T-cell (primary cell): ENCODE results near the gene DNAJC17. TPM values are rescaled to one million over a fixed set of nuclear protein-coding genes. Genes with fewer than 3 reads are reported as not detected.

Source experiments
- ATAC-seq, 4 experiments: fragments of 200-7000 bp in 3 of 4; fragments of 150-1000 bp in 1 of 4; cut with Tn5 transposase; replicated peaks in 1 of 4; 1 replicate in 3 of 4; 2 replicates in 1 of 4; pipeline ENCODE4 v1.10.0; 2021; ENCODE audit warnings: moderate library complexity in 3 of 4, mild to moderate bottlenecking in 2 of 4, moderate number of reproducible peaks in 1 of 4
- CTCF ChIA-PET, 2 donors: fragments of 300-600 bp; sonication (Branson Sonifier 250); formaldehyde crosslinking; loops; one replicate each; lab custom pipeline; 2022; ENCODE audit warnings: antibody characterized with exemption in 2 of 2; lab: Charles Lee
- POLR2A ChIA-PET, 2 donors: fragments of 300-600 bp; sonication (Branson Sonifier 250); formaldehyde crosslinking; loops; one replicate each; lab custom pipeline; 2022; ENCODE audit warnings: antibody characterized with exemption in 2 of 2; lab: Charles Lee
- DNase-seq, 35 experiments: peaks; one replicate each; pipeline versions ENCODE4 v3.0.0 to v3.0.0-alpha.2; 2013 to 2023
- H3K27ac ChIP-seq: one replicate; pipeline ENCODE4 v1.5.1; 2013; ENCODE audit warnings: low read length
- H3K27me3 ChIP-seq, 2 experiments: replicated peaks in 1 of 2; 1 replicate in 1 of 2; 2 replicates in 1 of 2; pipeline versions ENCODE4 v1.6.1 to v1.7.0; 2013; ENCODE audit warnings: low read length in 1 of 2, mixed read lengths in 1 of 2; ENCODE audit not compliant: control insufficient read depth in 2 of 2, insufficient read depth in 2 of 2; ENCODE audit errors: extremely low read depth in 1 of 2
- H3K36me3 ChIP-seq, 2 donors: 1 replicate in 1 of 2; 2 replicates in 1 of 2; pipeline versions ENCODE4 v1.6.1 to v1.7.0; 2013; ENCODE audit warnings: low read length in 1 of 2; ENCODE audit not compliant: control insufficient read depth in 2 of 2, insufficient read depth in 1 of 2; ENCODE audit errors: extremely low read depth in 1 of 2
- H3K4me1 ChIP-seq, 2 experiments: 1 replicate in 1 of 2; 2 replicates in 1 of 2; pipeline versions ENCODE4 v1.6.1 to v1.7.0; 2013; ENCODE audit warnings: low read length in 2 of 2, mixed read lengths in 1 of 2; ENCODE audit not compliant: insufficient read depth in 2 of 2, control insufficient read depth in 1 of 2; ENCODE audit errors: extremely low read depth in 1 of 2
- H3K4me3 ChIP-seq, 2 donors: 1 replicate in 1 of 2; 2 replicates in 1 of 2; pipeline versions ENCODE4 v1.5.1 to v1.7.0; 2013; ENCODE audit warnings: mild to moderate bottlenecking in 2 of 2, low read length in 1 of 2, moderate library complexity in 1 of 2; ENCODE audit not compliant: control insufficient read depth in 1 of 2; ENCODE audit errors: extremely low read depth in 1 of 2
- H3K9me3 ChIP-seq: 2 replicates; pipeline ENCODE4 v1.7.0; 2013
- H3K27ac Mint-ChIP-seq, 2 donors: one replicate each; pipeline ENCODE4 v1.8.0; 2020 to 2021; ENCODE audit warnings: mild to moderate bottlenecking in 2 of 2, mixed read lengths in 2 of 2
- H3K27me3 Mint-ChIP-seq, 2 donors: one replicate each; pipeline ENCODE4 v1.8.0; 2021 to 2022; ENCODE audit warnings: mixed read lengths in 2 of 2
- H3K36me3 Mint-ChIP-seq: one replicate; pipeline ENCODE4 v1.8.0; 2021; ENCODE audit warnings: mixed read lengths
- H3K4me1 Mint-ChIP-seq, 3 donors: one replicate each; pipeline ENCODE4 v1.8.0; 2020 to 2022; ENCODE audit warnings: mixed read lengths in 3 of 3, mild to moderate bottlenecking in 1 of 3
- H3K4me3 Mint-ChIP-seq, 3 donors: one replicate each; pipeline ENCODE4 v1.8.0; 2020 to 2022; ENCODE audit warnings: mild to moderate bottlenecking in 3 of 3, mixed read lengths in 3 of 3, moderate library complexity in 3 of 3
- H3K9me3 Mint-ChIP-seq, 3 donors: one replicate each; pipeline ENCODE4 v1.8.0; 2020 to 2022; ENCODE audit warnings: mixed read lengths in 3 of 3
- WGBS: methylation state at CpG from one replicate; pipeline ENCODE4 v1.1.5; 2013; ENCODE audit warnings: missing lambda C conversion rate; ENCODE audit not compliant: insufficient coverage; 5-methylcytosine and 5-hydroxymethylcytosine counted together
- total RNA-seq, 35 experiments: library from RNA in 6 of 35; stranded (reverse) in 6 of 35; fragments of 120-200 nt in 1 of 35; gene quantifications; one replicate each; pipeline versions ENCODE4 v1.2.1 to v1.2.4 and lab custom pipeline; 2013 to 2026

The DNAJC17 gene
- total RNA-seq, 5 donors from 2014 or later (not counting 1 experiment from before 2014, with no cell fraction given) = 33.1 to 47.5 (median 45.1) TPM

- no peak for DNase-seq
- Mint-ChIP-seq H3K4me1 (no peaks in the 10 kb centered on the region), H3K9me3 (no peaks in the 10 kb centered on the region), H3K27ac (no peak overlapping the region), H3K4me3 (no peak overlapping the region), H3K27me3 (no peaks in the 10 kb centered on the region), H3K36me3 (no peaks in the 10 kb centered on the region)
- ChIA-PET POLR2A (no interaction called here), CTCF (interaction anchor here in 1 of 2 donors (0.7 kb wide), 1 partner anchor 261 kb away, joined by 3 read pairs; no protein-coding TSS in a partner anchor)
- peaks cover 0 to 7% of the 10 kb centered on the region in 2 experiments for H3K27me3 ChIP-seq
- no peaks in the 10 kb centered on the region for H3K4me1 ChIP-seq
- no peak overlapping the region for H3K4me3 ChIP-seq
- no peaks in the 10 kb centered on the region for H3K9me3 ChIP-seq
- ATAC-seq = no peak
- H3K27ac ChIP-seq = no peak overlapping the region
- no peaks in the 10 kb centered on the region for H3K36me3 ChIP-seq
Measured at GRCh38 chr15:40832903-40833302, 25.6 kb upstream of the DNAJC17 start.

DNA sequence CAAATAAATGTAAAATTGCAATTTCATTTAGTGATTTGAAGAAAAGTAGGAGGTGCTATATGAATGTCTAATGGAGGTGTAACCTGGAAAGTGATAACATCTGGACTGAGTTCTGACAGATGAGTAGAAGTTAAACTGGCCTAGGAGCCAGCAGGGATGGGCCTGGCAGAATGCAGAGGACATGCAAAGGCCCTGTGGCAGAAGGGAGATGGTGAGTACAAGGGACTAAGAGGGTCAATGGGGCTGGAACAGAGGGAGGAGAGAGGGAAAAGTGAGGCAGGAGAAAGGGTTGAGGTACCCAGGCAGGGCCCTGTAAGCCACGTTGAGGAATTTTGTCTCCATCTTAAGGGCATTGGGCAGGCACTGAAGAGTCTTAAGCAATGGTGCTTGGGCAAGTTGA is 24.6 kb upstream of the DNAJC17 start:
- no peak overlapping the region for H3K4me3 ChIP-seq
- H3K27ac Mint-ChIP-seq = no peak overlapping the region
- H3K36me3 Mint-ChIP-seq = no peaks in the 10 kb centered on the region
- DNase-seq (no peak), ATAC-seq (no peak)
- H3K4me1 ChIP-seq = no peaks in the 10 kb centered on the region
- 60% methylated on average over 1 of the region's 1 CpG for WGBS
- no peaks in the 10 kb centered on the region for H3K27me3 Mint-ChIP-seq
- ChIA-PET CTCF (no interaction called here), POLR2A (no interaction called here)
- H3K9me3 Mint-ChIP-seq = no peaks in the 10 kb centered on the region
- H3K9me3 ChIP-seq = no peaks in the 10 kb centered on the region
- H3K27ac ChIP-seq = no peak overlapping the region
- H3K4me1 Mint-ChIP-seq = no peaks in the 10 kb centered on the region
- H3K27me3 ChIP-seq = peaks cover 0 to 7% of the 10 kb centered on the region in 2 experiments
- no peaks in the 10 kb centered on the region for H3K36me3 ChIP-seq
- H3K4me3 Mint-ChIP-seq = no peak overlapping the region

DNA sequence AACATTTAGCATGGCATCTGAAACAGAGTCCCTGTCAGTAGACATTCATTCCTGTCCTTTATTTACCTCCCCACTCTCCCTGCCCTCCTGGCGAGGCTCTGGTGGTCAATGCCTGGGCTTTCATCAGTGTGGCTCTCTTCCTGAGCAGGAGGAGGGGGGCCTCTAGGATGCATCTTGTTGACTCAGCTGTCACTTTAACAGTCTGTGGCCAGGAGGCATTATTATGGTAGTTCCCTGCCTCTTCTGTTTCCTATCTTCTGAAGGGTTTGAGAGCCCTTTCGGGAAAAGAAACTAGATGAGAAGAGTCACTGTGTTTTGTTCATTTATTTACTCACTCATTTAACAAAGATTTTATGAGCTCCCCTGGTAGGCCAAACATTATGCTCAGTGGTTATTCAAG is 23.6 kb upstream of the DNAJC17 start:
- Mint-ChIP-seq H3K9me3 (no peaks in the 10 kb centered on the region), H3K4me1 (no peaks in the 10 kb centered on the region), H3K4me3 (no peak overlapping the region), H3K36me3 (no peaks in the 10 kb centered on the region), H3K27me3 (no peaks in the 10 kb centered on the region), H3K27ac (no peak overlapping the region)
- no peaks in the 10 kb centered on the region for H3K9me3 ChIP-seq
- no peak for ATAC-seq
- H3K27me3 ChIP-seq = peaks cover 0 to 7% of the 10 kb centered on the region in 2 experiments
- no peaks in the 10 kb centered on the region for H3K36me3 ChIP-seq
- no peaks in the 10 kb centered on the region for H3K4me1 ChIP-seq
- no peak overlapping the region for H3K27ac ChIP-seq
- ChIA-PET POLR2A (no interaction called here), CTCF (no interaction called here)
- no peak overlapping the region for H3K4me3 ChIP-seq
- no peak for DNase-seq
- 90% methylated on average over 2 of the region's 2 CpGs for WGBS

GRCh38 chr15:40829115-40829514 is 21.8 kb upstream of the DNAJC17 start:
- no peaks in the 10 kb centered on the region for H3K4me1 Mint-ChIP-seq
- CTCF ChIA-PET = no interaction called here
- Histone ChIP-seq H3K4me1 (no peaks in the 10 kb centered on the region), H3K27ac (no peak overlapping the region), H3K27me3 (peaks cover 0 to 12% of the 10 kb centered on the region in 2 experiments), H3K4me3 (no peak overlapping the region), H3K9me3 (no peaks in the 10 kb centered on the region), H3K36me3 (no peaks in the 10 kb centered on the region)
- no peak overlapping the region for H3K4me3 Mint-ChIP-seq
- no peak for DNase-seq
- H3K36me3 Mint-ChIP-seq = no peaks in the 10 kb centered on the region
- no peak overlapping the region for H3K27ac Mint-ChIP-seq
- POLR2A ChIA-PET = no interaction called here
- no peaks in the 10 kb centered on the region for H3K27me3 Mint-ChIP-seq
- H3K9me3 Mint-ChIP-seq = no peaks in the 10 kb centered on the region
- 63% methylated on average over 3 of the region's 7 CpGs for WGBS
- no peak for ATAC-seq

GRCh38 chr15:40828447-40829036 is 21.3 kb upstream of the DNAJC17 start, which contains the start of gene PPP1R14D:
Gene PPP1R14D (minus strand): TSS chr15:40828708. CDS start chr15:40828641, 67 bp downstream.
- CTCF ChIA-PET = no interaction called here
- H3K27me3 Mint-ChIP-seq = no peaks in the 10 kb centered on the region
- H3K4me3 Mint-ChIP-seq = no peak within 1 kb of the TSS
- H3K4me1 Mint-ChIP-seq = no peaks in the 10 kb centered on the region
- ATAC-seq = no peak
- no peak for DNase-seq
- peaks cover 0 to 12% of the 10 kb centered on the region in 2 experiments for H3K27me3 ChIP-seq
- H3K9me3 ChIP-seq = no peaks in the 10 kb centered on the region
- no peak within 1 kb of the TSS for H3K27ac ChIP-seq
- WGBS = 93% methylated on average over 2 of the region's 6 CpGs
- H3K36me3 ChIP-seq = no peaks in the 10 kb centered on the region
- no peaks in the 10 kb centered on the region for H3K4me1 ChIP-seq
- H3K36me3 Mint-ChIP-seq = no peaks in the 10 kb centered on the region
- POLR2A ChIA-PET = no interaction called here
- H3K9me3 Mint-ChIP-seq = no peaks in the 10 kb centered on the region
- no peak within 1 kb of the TSS for H3K27ac Mint-ChIP-seq
- no peak within 1 kb of the TSS for H3K4me3 ChIP-seq

- CTCF ChIA-PET = no interaction called here
- no peak overlapping the region for H3K4me3 ChIP-seq
Measured at GRCh38 chr15:40826423-40827075, 19.3 kb upstream of the DNAJC17 start.

More at GRCh38 chr15:40826423-40827075, 19.3 kb upstream of the DNAJC17 start:
- H3K4me1 ChIP-seq = no peaks in the 10 kb centered on the region
- no peaks in the 10 kb centered on the region for H3K36me3 ChIP-seq
- Mint-ChIP-seq H3K27me3 (no peaks in the 10 kb centered on the region), H3K27ac (no peak overlapping the region), H3K36me3 (no peaks in the 10 kb centered on the region), H3K4me3 (no peak overlapping the region), H3K4me1 (no peaks in the 10 kb centered on the region), H3K9me3 (no peaks in the 10 kb centered on the region)
- WGBS = 80% methylated on average over 1 of the region's 4 CpGs
- no peak for DNase-seq
- no peak overlapping the region for H3K27ac ChIP-seq
- POLR2A ChIA-PET = no interaction called here
- no peak for ATAC-seq
- H3K9me3 ChIP-seq = no peaks in the 10 kb centered on the region
- peaks cover 0 to 10% of the 10 kb centered on the region in 2 experiments for H3K27me3 ChIP-seq
